ENCODE data around the gene KSR2.
"Not testable (repeated sequence)": the region's sequence is repeated elsewhere in the genome, so short reads cannot be mapped to it uniquely, and the experiment has no call there.

KSR2 gene

GRCh38 chr12:117967043-117967442 lies 1.7 kb downstream of the KSR2 start:
- no peak for DNase-seq

GRCh38 chr12:117966511-117966910 lies 2.3 kb downstream of the KSR2 start:
- DNase-seq = no peak

GRCh38 chr12:117963836-117964235 lies 5.0 kb downstream of the KSR2 start:
- no peak for DNase-seq

GRCh38 chr12:117936722-117937484 lies 31.9 kb downstream of the KSR2 start:
- DNase-seq = no peak

GRCh38 chr12:117933545-117933944 lies 35.2 kb downstream of the KSR2 start:
- DNase-seq = no peak

- no peak for DNase-seq
Observed at GRCh38 chr12:117926391-117926899, 42.3 kb downstream of the KSR2 start.

GRCh38 chr12:117921929-117922777 lies 46.6 kb downstream of the KSR2 start:
- DNase-seq = no peak

GRCh38 chr12:117919479-117919878 lies 49.3 kb downstream of the KSR2 start:
- DNase-seq = peak; percentile 32

- DNase-seq = no peak
Observed at GRCh38 chr12:117914686-117915085, 54.1 kb downstream of the KSR2 start.

GRCh38 chr12:117912756-117913155 lies 56.0 kb downstream of the KSR2 start:
- DNase-seq = no peak

GRCh38 chr12:117908411-117908810 lies 60.4 kb downstream of the KSR2 start:
- DNase-seq = no peak

- no peak for DNase-seq
Observed at GRCh38 chr12:117907108-117907689, 61.6 kb downstream of the KSR2 start.

- no peak for DNase-seq
Observed at GRCh38 chr12:117904051-117904450, 64.7 kb downstream of the KSR2 start.

GRCh38 chr12:117903110-117903840 lies 65.5 kb downstream of the KSR2 start:
- no peak for DNase-seq

GRCh38 chr12:117901631-117902030 lies 67.2 kb downstream of the KSR2 start:
- no peak for DNase-seq

- DNase-seq = no peak
Observed at GRCh38 chr12:117900561-117900960, 68.2 kb downstream of the KSR2 start.

GRCh38 chr12:117897372-117898161 lies 71.2 kb downstream of the KSR2 start:
- DNase-seq = no peak

- DNase-seq = no peak
Observed at GRCh38 chr12:117896009-117896408, 72.8 kb downstream of the KSR2 start.

- no peak for DNase-seq
Observed at GRCh38 chr12:117892441-117892840, 76.3 kb downstream of the KSR2 start.

GRCh38 chr12:117891265-117891664 lies 77.5 kb downstream of the KSR2 start:
- not testable (repeated sequence) for DNase-seq

- DNase-seq = no peak
Observed at GRCh38 chr12:117890644-117891043, 78.1 kb downstream of the KSR2 start.

GRCh38 chr12:117890137-117890536 lies 78.7 kb downstream of the KSR2 start:
- peak; percentile 5 for DNase-seq
